T47D (cell line): Measurements from ENCODE around the gene FREM1.

ENCODE experiments used
- DNase-seq, 2 experiments: peaks; one replicate each; pipeline versions ENCODE4 v3.0.0 to v3.0.0-alpha.2; 2011 to 2012; ENCODE audit warnings: low read depth in 1 of 2, low spot score in 1 of 2
- JUND ChIP-seq: IDR thresholded peaks from 2 replicates; pipeline ENCODE4 v1.6.1; 2012; ENCODE audit warnings: low read depth
- in situ Hi-C: cut with HindIII; loops from 2 replicates; pipeline ENCODE4 v1.10.0; 2016; ENCODE audit warnings: low sequenced_read_pairs, low pct_unique_long_range_greater_than_20kb

FREM1 gene

DNA sequence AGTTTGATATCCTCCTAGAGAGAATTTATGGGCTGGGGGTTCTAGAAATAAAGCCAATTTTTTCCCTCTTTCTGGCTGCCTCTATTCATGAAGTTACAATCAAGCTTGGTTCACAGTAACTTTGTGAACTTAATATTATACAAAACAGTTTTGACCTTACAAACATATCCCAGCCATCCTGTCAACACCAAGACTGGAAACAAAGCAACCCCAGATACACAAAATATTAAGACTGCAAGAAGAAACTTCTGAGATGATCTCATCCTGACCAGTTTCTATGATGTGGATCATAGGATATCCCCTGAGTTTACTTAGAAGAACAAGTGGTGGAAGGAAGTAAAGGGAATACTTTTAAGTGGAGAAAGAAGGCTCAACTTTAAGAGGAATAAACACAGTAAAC, 159.4 kb downstream of the FREM1 start:
- no peak for DNase-seq
- no peak for TF ChIP-seq JUND
- in situ Hi-C loops, result no loop called here

DNA sequence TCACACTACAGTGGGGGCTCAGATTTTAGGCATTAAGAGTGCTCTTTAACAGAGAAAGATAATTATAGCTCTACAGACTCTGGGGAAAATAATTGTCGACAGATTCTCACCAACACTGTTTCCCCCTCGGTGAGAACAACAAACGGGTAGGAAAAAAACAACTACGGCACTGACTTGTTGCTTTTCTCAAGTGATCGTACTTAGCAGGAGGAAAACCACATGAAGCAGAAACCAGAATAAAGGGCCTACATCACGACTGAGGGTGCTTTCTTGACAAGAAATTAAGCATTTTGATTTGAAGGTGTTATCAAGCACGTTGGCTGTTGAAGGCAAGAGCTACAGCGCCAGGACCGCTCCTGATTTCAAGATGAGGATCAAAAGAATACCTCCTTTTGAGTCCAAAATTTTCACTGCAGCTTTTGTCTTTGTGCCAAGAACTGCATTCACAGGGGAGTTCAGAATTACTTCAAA, 160.5 kb downstream of the FREM1 start:
- TF ChIP-seq JUND, result no peak
- in situ Hi-C loops, result no loop called here
- no peak for DNase-seq

DNA sequence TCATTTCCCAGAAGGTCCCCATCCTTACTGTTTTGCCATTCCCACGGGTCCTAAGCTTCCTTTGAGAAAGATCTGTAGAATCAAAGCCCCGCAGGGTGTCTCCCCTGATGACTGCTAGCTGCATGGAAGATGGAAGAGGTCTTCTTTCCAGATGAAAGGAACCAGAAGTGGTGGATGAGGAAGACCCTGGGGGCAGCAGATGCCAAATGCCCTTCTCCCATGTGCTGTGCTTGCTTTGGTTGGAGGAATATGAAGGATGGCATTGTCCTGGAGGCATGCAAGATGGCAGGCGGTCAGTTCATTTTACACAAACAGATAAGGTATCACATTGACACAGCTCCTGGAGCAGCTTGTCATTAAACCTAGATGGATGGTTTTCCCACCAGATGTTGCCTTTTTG, 161.9 kb downstream of the FREM1 start:
- no peak for TF ChIP-seq JUND
- in situ Hi-C loops, result no loop called here
- DNase-seq, result no peak

DNA sequence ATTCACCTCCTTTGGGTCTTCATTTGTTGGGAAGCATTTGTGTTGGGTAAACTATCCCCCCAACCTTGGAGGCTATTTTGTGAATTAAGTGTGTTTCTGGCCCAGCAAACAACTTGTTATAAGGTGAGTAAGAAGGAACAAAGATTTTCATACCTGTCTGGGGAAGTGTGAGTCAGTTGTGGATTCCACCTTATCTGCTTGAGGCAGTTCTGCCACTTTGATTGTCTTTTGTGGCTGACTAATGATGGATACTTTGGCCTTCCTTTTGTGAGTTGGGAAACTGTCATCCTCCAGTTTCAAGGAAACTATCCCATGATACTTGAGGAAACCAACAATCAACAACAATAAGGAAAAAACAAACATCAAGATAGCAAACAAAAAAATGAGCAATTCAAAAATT, 163.1 kb downstream of the FREM1 start:
- DNase-seq, result no peak
- TF ChIP-seq JUND, result no peak
- in situ Hi-C loops, result no loop called here

DNA sequence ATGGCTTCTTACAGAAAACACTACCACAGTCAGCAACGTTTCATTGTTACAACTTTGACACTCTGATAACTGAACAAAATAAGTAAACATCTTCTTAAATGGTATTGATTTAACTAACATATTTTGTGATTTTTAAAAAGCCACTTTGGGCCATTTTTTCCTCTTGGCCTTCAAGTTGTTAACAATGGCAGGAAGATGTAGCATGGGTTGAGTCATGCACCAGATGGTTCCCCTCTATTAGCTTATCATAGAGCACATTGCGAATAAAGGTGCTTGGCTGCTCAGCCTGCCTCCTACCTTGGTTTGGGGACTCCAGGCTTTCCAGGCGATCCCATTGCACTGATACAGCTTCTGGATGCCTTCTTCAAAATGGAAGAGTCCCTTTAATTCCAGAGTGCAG, 163.6 kb downstream of the FREM1 start:
- in situ Hi-C loops, result no loop called here
- no peak for DNase-seq
- no peak for TF ChIP-seq JUND

DNA sequence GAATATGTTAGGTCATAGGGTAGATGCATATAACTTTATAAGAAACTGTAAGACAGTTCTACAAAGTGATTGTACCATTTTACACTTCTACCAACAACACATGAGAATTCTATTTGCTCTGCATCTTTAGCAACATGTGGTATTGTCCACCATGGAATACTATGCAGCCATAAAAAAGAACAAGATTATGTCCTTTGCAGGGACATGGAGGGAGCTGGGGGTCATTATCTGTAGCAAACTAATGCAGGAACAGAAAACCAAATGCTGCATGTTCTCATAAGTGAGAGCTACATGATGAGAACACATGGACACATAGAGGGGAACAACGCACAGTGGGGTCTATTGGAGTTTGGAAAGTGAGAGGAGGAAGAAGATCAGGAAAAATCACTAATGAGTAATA, 165.5 kb downstream of the FREM1 start:
- no peak for TF ChIP-seq JUND
- no peak for DNase-seq
- in situ Hi-C loops, result no loop called here

DNA sequence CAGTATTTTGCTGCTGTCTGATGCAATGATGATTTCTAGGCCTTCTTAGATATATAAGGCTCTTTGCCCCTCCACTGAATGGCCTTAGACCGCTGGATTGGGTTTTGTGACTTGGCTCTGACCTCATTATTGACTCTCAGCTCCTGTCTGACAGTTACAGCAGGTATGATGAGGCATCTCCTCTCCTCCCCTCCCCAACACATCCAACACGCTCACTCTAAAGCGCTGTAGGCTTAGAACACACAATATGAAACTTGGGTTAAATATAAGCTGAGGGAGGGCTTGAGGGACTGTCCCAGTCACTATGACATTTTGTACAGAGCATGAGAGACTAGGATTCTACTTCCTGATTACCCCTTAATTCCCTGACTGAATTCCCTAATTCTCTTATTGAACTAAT, 168.9 kb downstream of the FREM1 start:
- TF ChIP-seq JUND, result no peak
- in situ Hi-C loops, result no loop called here
- DNase-seq, result no peak

DNA sequence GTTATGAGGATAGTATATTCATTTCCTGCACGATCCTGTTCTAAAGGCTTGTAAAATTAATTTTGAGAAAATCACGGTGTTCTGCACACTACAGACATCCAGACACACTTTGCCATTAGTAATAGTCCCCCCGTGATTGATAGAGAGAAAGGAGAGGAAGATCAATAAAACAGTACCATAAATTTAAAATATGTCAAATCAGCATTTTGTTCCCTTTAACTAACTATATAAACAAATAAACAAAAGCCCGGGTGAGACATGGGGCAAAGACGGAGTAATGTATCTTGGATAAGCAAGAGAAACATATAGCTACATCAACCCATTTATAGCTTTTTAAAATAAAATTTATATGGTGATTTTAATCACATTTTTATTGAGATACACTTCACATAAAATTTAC, 177.1 kb downstream of the FREM1 start:
- in situ Hi-C loops, result no loop called here
- no peak for TF ChIP-seq JUND
- DNase-seq, result no peak

DNA sequence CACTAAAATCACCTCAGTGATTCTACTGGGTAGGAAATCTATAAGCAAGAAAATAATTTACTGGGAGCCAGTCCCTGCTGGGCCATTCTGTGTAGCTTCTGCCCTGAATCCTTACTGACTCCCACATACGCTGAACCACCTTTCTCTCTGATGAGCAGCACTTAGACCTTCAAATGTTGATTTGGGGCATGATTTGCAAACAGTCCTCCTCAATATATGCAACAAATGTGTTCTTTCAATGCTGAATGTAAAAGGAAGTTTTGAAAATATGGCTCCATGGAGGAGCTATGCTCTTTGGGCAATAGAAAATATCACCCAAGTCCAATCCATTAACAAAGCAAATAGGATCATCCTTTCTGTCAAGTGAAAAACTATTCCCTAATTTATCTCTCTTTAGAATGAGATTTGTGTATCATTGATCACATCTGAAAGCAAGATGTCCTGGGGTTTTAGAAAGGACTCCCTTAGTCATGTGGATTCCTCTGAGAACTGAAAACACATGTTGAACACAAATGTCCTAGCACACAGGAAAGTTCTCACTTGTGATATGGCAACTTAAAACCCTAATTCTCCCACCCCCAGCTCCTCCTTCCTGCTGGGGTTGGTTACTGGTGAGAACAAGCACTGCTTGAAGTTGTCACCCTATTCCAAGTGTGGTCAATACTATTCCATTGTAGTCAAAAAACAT, 178.8 kb downstream of the FREM1 start:
- in situ Hi-C loops, result no loop called here

DNA sequence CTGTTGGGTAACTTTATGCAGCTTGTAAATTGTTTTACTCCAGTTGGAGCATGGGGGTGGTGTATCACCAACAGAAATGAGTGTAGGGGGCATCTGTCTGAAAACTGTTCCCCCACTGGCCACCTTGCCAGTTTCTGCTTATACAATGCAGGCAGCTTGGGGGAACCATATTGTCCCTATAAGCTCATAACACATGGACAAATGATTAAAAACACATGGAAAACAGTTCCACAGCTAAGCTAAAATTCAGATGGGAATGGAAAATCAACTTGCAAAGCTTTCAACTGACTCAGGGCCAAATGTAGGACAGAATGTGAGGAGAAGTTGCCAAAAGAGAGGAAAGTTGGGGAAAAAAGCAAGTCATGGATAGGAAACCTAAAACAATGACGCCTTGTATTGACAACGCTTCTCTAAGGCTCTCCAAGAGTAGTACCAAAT, 179.7 kb downstream of the FREM1 start:
- TF ChIP-seq JUND, result no peak
- no peak for DNase-seq
- in situ Hi-C loops, result no loop called here

More for the DNA sequence above, 178.8 kb downstream of the FREM1 start:
- TF ChIP-seq JUND, result no peak
- DNase-seq, result no peak

DNA sequence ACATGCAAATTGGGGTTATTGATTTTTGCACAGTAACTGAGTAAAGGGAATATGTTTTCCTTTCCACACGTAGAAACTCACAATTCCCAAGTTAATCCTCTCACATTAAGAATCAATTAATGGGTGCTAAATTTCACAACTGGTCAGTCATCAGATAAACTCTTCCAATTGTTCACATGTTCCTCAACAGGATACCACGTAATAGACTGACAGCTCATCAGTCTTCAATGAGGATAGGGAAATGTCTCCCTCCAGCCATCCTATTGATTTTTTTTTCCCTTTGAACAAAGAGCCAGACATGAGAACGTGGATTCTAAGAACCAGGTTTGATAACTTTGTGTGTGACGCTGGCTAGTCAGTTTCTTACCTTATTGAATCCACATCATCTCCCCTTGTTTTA, 186.9 kb downstream of the FREM1 start:
- no peak for TF ChIP-seq JUND
- in situ Hi-C loops, result no loop called here
- DNase-seq, result no peak

DNA sequence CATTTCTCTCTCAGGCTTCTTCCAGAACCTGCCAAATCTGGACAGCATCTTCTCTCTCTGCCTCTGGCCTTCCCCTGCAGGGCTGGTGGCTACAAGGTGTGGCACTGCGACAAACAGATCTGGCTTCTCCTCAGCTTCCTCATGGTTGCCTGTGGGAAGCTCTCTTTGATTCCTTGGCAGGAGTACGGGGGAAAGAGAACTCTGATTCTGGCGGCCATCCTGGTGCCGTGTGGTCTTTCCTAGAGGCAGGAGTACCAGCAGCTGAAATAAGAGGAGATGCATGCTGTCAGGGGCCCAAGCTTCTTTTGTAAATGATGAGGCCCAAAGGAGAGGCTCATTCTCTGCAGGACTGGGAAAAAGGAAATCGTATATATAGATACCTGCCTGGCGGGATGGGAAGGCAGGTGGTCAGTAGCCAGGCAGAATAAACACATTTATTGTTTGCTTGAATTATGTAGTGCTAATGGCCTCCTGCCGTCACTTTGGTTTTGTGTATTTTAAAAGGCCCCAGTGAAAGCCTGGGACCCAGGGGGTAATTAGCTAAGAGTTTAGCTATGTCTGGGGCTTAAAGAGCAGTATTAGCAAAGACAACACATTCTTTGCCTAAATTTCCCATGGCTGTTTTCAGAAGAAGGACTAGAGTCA, 187.7 kb downstream of the FREM1 start, which contains the start of gene CER1:
CER1 (minus strand) TSS at position 343 of the 645 bp plus-strand sequence; CDS start at position 282, 61 bp downstream.
- in situ Hi-C loops, result no loop called here
- DNase-seq, result no peak
- TF ChIP-seq JUND, result no peak

DNA sequence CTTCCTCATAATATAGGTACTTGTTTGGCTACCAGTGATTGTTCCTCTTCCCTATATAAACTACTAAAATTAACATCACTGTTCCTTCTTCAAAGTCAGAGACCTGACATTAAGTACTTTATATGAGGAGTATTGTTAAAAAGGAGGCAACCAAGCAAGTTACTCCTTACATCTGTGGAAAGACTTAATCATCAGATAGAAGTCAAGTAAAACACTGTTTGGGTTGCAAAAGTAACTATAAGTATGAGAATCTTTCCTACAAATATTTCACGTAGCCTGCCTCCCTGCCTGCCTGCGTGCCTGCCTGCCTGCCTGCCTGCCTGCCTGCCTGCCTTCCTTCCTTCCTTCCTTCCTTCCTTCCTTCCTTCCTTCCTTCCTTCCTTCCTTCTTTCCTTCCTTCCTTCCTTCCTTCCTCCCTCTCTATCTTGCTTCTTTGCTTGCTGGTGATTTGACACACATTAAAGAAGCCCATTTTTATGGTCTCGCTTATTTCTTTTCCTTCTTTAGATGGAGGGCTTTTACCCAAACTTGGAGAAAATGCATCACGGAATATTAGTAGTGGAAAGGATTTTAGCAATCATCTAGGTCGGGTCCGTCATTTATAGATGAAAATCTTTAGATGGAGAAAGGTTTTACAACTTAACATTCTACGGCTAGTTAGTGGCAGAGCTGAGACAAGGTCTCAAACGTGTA, 190.9 kb downstream of the FREM1 start:
- TF ChIP-seq JUND, result no peak
- no peak for DNase-seq
- in situ Hi-C loops, result no loop called here
